Neuron (in vitro differentiated cells): ENCODE measurements around the gene ADCY6.

Source experiments
- H2AFZ ChIP-seq: one replicate; pipeline ENCODE4 v1.6.1; 2013; ENCODE audit warnings: low read depth, mild to moderate bottlenecking, inconsistent platforms, low read length, moderate library complexity
- H3K27me3 ChIP-seq: one replicate; pipeline ENCODE4 v1.6.1; 2013; ENCODE audit warnings: low read length; ENCODE audit not compliant: insufficient read depth
- H3K36me3 ChIP-seq: one replicate; pipeline ENCODE4 v1.6.1; 2013; ENCODE audit warnings: low read length; ENCODE audit not compliant: insufficient read depth
- H3K4me1 ChIP-seq: one replicate; pipeline ENCODE4 v1.6.1; 2013; ENCODE audit warnings: low read length; ENCODE audit not compliant: insufficient read depth
- H3K4me3 ChIP-seq: 2 replicates; pipeline ENCODE4 v1.5.1; 2013; ENCODE audit warnings: mild to moderate bottlenecking, low read length, moderate library complexity
- H3K9me3 ChIP-seq: one replicate; pipeline ENCODE4 v1.6.1; 2013; ENCODE audit warnings: low read length

ADCY6 gene

GRCh38 chr12:48786591-48787544 lies 2.0 kb downstream of the ADCY6 start:
- Histone ChIP-seq H3K9me3 (no peaks in the 10 kb centered on the region), H3K36me3 (peaks cover 14% of the 10 kb centered on the region), H2AFZ (no peak overlapping the region), H3K4me3 (peak overlapping the region; percentile 86), H3K27me3 (no peaks in the 10 kb centered on the region), H3K4me1 (peaks cover 22% of the 10 kb centered on the region)

GRCh38 chr12:48783432-48783831 lies 5.5 kb downstream of the ADCY6 start:
- Histone ChIP-seq H3K9me3 (no peaks in the 10 kb centered on the region), H2AFZ (no peak overlapping the region)

GRCh38 chr12:48782457-48783395 lies 6.2 kb downstream of the ADCY6 start:
- no peaks in the 10 kb centered on the region for H3K9me3 ChIP-seq
- H3K4me3 ChIP-seq, result no peak overlapping the region
- peaks cover 11% of the 10 kb centered on the region for H3K4me1 ChIP-seq
- peaks cover 17% of the 10 kb centered on the region for H3K36me3 ChIP-seq
- H2AFZ ChIP-seq, result no peak overlapping the region
- H3K27me3 ChIP-seq, result no peaks in the 10 kb centered on the region

More at GRCh38 chr12:48783432-48783831, 5.5 kb downstream of the ADCY6 start:
- Histone ChIP-seq H3K27me3 (no peaks in the 10 kb centered on the region), H3K4me1 (peaks cover 15% of the 10 kb centered on the region), H3K36me3 (peaks cover 17% of the 10 kb centered on the region), H3K4me3 (no peak overlapping the region)

GRCh38 chr12:48781750-48782456 lies 7.0 kb downstream of the ADCY6 start:
- H2AFZ ChIP-seq, result no peak overlapping the region
- no peaks in the 10 kb centered on the region for H3K9me3 ChIP-seq
- H3K4me1 ChIP-seq, result peaks cover 2% of the 10 kb centered on the region
- H3K27me3 ChIP-seq, result no peaks in the 10 kb centered on the region
- no peak overlapping the region for H3K4me3 ChIP-seq
- H3K36me3 ChIP-seq, result peaks cover 23% of the 10 kb centered on the region

GRCh38 chr12:48780381-48781025 lies 8.4 kb downstream of the ADCY6 start:
- Histone ChIP-seq H3K9me3 (no peaks in the 10 kb centered on the region), H3K36me3 (peaks cover 36% of the 10 kb centered on the region), H3K4me3 (no peak overlapping the region), H2AFZ (no peak overlapping the region), H3K4me1 (no peaks in the 10 kb centered on the region), H3K27me3 (no peaks in the 10 kb centered on the region)

GRCh38 chr12:48779869-48780268 lies 9.0 kb downstream of the ADCY6 start:
- H3K4me1 ChIP-seq, result no peaks in the 10 kb centered on the region
- H3K27me3 ChIP-seq, result no peaks in the 10 kb centered on the region
- H3K36me3 ChIP-seq, result peaks cover 42% of the 10 kb centered on the region
- no peak overlapping the region for H2AFZ ChIP-seq
- no peaks in the 10 kb centered on the region for H3K9me3 ChIP-seq
- H3K4me3 ChIP-seq, result no peak overlapping the region

GRCh38 chr12:48777501-48778400 lies 11.1 kb downstream of the ADCY6 start:
- H2AFZ ChIP-seq, result no peak overlapping the region
- no peaks in the 10 kb centered on the region for H3K9me3 ChIP-seq
- peaks cover 55% of the 10 kb centered on the region for H3K36me3 ChIP-seq
- no peaks in the 10 kb centered on the region for H3K4me1 ChIP-seq
- H3K27me3 ChIP-seq, result no peaks in the 10 kb centered on the region
- no peak overlapping the region for H3K4me3 ChIP-seq

GRCh38 chr12:48776956-48777355 lies 11.9 kb downstream of the ADCY6 start:
- peaks cover 57% of the 10 kb centered on the region for H3K36me3 ChIP-seq
- no peaks in the 10 kb centered on the region for H3K9me3 ChIP-seq
- H2AFZ ChIP-seq, result no peak overlapping the region
- H3K4me1 ChIP-seq, result no peaks in the 10 kb centered on the region
- no peaks in the 10 kb centered on the region for H3K27me3 ChIP-seq
- H3K4me3 ChIP-seq, result no peak overlapping the region

GRCh38 chr12:48775991-48776649 lies 12.8 kb downstream of the ADCY6 start:
- no peaks in the 10 kb centered on the region for H3K9me3 ChIP-seq
- H3K27me3 ChIP-seq, result no peaks in the 10 kb centered on the region
- H3K4me3 ChIP-seq, result no peak overlapping the region
- H3K4me1 ChIP-seq, result no peaks in the 10 kb centered on the region
- H3K36me3 ChIP-seq, result peaks cover 62% of the 10 kb centered on the region
- no peak overlapping the region for H2AFZ ChIP-seq

GRCh38 chr12:48775299-48775698 lies 13.6 kb downstream of the ADCY6 start:
- no peaks in the 10 kb centered on the region for H3K4me1 ChIP-seq
- no peaks in the 10 kb centered on the region for H3K9me3 ChIP-seq
- H3K4me3 ChIP-seq, result no peak overlapping the region
- H2AFZ ChIP-seq, result no peak overlapping the region
- H3K27me3 ChIP-seq, result no peaks in the 10 kb centered on the region
- H3K36me3 ChIP-seq, result peaks cover 70% of the 10 kb centered on the region

- Histone ChIP-seq H3K27me3 (no peaks in the 10 kb centered on the region), H3K9me3 (no peaks in the 10 kb centered on the region), H3K36me3 (peaks cover 72% of the 10 kb centered on the region), H2AFZ (no peak overlapping the region), H3K4me1 (no peaks in the 10 kb centered on the region), H3K4me3 (no peak overlapping the region)
Measured at GRCh38 chr12:48774516-48774915, 14.4 kb downstream of the ADCY6 start.
